ACC112 (cell line): Measurements from ENCODE around the gene KIAA1671.

Source experiments
- H2AFZ ChIP-seq: fragments of 200-600 bp; sonication (generic); one replicate; pipeline ENCODE4 v1.6.0; 2017; ENCODE audit warnings: antibody characterized with exemption, low read length; ENCODE audit not compliant: unreplicated experiment
- H3K27ac ChIP-seq: fragments of 200-600 bp; sonication (generic); 2 replicates; pipeline ENCODE4 v1.5.1; 2014; ENCODE audit warnings: low read depth, mild to moderate bottlenecking, antibody characterized with exemption, low read length, moderate library complexity
- H3K27me3 ChIP-seq: fragments of 200-600 bp; sonication (generic); 2 replicates; pipeline ENCODE4 v1.6.1; 2014; ENCODE audit warnings: mild to moderate bottlenecking, antibody characterized with exemption, low read length, moderate library complexity, mixed read lengths; ENCODE audit not compliant: insufficient read depth
- H3K36me3 ChIP-seq: fragments of 200-600 bp; sonication (generic); 2 replicates; pipeline ENCODE4 v1.6.1; 2016; ENCODE audit warnings: mild to moderate bottlenecking, antibody characterized with exemption, low read length, moderate library complexity, mixed read lengths; ENCODE audit not compliant: insufficient read depth
- H3K4me1 ChIP-seq: fragments of 200-600 bp; sonication (generic); one replicate; pipeline ENCODE4 v1.6.1; 2016; ENCODE audit warnings: low read length, mixed read lengths; ENCODE audit not compliant: insufficient read depth, unreplicated experiment, control insufficient read depth
- H3K4me3 ChIP-seq: fragments of 200-600 bp; sonication (generic); 2 replicates; pipeline ENCODE4 v1.5.1; 2014; ENCODE audit warnings: mild to moderate bottlenecking, low read depth, low read length
- H3K79me2 ChIP-seq: fragments of 200-600 bp; sonication (generic); one replicate; pipeline ENCODE4 v1.6.0; 2016; ENCODE audit warnings: low read length; ENCODE audit not compliant: control insufficient read depth, unreplicated experiment, insufficient read depth

KIAA1671 gene

DNA sequence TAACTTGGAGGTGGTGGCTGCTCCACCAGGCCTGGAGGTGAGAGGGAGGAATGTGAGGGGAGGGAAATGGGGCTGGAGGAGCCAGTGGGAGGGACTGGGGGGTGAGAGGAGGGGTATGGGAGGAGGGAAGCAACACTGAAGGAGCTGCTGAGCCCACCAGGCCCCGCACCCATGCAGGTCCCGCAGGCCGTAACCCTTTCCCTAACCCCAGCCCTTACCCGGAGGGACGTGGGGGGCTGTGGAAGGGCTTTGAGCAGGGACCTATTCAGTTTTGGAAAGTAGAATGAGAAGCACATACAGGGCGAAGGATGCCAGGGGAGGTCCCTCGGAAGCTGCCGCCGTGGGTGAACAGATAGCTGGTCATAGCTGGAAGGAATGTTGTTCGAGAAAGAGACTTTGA, 213.3 kb downstream of the KIAA1671 start:
- H3K36me3 ChIP-seq: no peaks in the 10 kb centered on the region
- H3K4me1 ChIP-seq: no peaks in the 10 kb centered on the region
- H2AFZ ChIP-seq: no peak overlapping the region
- H3K27ac ChIP-seq: no peak overlapping the region
- H3K79me2 ChIP-seq: no peaks in the 10 kb centered on the region
- no peak overlapping the region for H3K4me3 ChIP-seq
- H3K27me3 ChIP-seq: no peaks in the 10 kb centered on the region

DNA sequence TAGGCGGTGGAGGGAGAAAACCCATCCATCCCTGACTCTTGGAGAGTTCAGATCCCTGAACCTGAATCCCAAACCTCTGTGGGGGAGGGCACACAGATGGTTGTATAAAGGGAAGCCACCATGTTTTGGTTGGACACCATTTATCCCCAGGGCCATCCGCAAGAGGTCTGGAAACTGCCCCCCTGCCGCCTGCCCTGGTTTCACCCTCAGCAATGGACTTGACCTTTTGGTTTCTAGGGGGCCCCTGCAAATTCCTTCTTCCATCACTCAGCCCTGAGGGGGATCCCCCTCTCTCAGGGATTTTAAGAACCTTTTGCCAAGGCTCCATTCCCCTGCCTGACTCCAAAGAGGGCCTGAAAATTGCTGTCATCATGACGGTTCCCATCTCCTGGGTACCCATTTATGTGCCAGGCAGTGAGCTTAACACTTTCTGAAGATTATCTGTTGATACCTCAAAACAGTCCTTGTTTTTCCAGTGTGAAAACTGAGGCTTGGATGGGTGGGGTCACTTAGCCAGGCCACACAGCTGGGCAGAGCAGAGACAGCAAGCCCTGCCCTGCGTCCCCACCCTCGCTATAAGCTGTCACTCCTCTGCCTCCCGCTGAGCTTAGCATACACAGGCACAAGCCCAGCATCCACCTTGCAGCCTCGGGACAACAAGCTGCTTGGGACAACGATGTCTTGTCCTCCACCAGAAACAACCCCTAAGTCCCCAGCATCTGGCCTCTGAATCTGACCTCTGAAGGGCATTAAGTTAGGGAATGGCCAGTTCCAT, 213.9 kb downstream of the KIAA1671 start:
- Histone ChIP-seq H3K4me3 (no peak overlapping the region), H3K36me3 (no peaks in the 10 kb centered on the region), H3K4me1 (no peaks in the 10 kb centered on the region), H3K79me2 (no peaks in the 10 kb centered on the region), H2AFZ (no peak overlapping the region), H3K27me3 (no peaks in the 10 kb centered on the region), H3K27ac (no peak overlapping the region)

DNA sequence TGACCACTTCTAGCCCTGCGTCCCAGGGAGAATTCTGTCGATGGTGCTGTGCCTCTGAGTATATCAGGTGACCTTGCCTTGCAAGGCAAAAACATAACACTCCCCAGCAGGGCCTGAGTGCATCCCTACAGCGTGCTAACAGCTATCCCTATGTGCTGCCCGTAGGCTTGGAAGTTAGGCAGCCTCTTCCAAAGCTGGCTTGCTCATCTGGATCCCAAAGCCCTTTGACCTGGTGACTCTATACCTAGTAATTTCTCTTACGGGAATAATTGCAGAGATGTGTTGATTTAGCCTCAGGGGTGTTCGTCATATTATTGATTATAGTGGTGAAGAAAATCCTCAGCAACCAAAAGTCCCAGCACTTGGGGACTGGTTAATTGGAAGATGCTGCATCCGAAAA, 214.6 kb downstream of the KIAA1671 start:
- Histone ChIP-seq H3K4me3 (no peak overlapping the region), H3K79me2 (no peaks in the 10 kb centered on the region), H3K27ac (no peak overlapping the region), H3K27me3 (no peaks in the 10 kb centered on the region), H3K4me1 (no peaks in the 10 kb centered on the region), H2AFZ (no peak overlapping the region), H3K36me3 (no peaks in the 10 kb centered on the region)

DNA sequence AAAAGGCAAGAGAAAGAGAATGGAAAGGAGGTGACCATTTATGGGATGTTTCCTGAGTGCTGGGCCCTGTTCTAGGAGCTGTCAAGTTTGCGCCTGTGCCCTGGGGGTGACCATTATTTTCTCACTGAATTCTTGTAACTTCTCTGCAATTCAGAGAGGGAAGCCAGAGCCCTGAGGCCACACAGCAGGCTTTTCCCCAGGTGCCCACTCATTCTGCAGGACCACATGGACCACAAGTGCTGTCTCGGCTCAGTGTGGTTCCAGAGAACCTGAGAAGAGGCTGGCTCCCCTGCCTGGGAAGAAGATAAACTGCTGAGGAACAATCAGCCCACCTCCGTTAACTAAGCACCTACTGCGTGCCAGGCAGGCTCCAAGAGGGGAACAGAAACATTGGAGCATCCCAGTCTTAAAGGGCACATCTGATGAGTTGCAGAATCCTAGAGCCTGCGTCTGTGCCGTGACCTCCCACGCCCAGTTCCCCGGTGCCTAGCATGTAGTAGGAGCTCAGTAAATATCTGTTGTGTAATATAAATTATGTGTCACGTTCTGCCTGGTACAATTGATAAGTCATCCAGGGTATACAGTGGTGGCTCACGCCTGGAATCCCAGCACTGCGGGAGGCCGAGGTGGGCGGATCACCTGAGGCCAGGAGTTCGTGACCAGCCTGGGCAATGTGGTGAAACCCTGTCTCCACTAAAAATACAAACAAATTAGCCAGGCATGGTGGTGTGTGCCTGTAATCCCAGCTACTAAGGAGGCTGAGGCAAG, 215.5 kb downstream of the KIAA1671 start:
- no peaks in the 10 kb centered on the region for H3K36me3 ChIP-seq
- no peak overlapping the region for H2AFZ ChIP-seq
- no peaks in the 10 kb centered on the region for H3K4me1 ChIP-seq
- no peak overlapping the region for H3K4me3 ChIP-seq
- no peak overlapping the region for H3K27ac ChIP-seq
- H3K79me2 ChIP-seq: no peaks in the 10 kb centered on the region
- no peaks in the 10 kb centered on the region for H3K27me3 ChIP-seq

DNA sequence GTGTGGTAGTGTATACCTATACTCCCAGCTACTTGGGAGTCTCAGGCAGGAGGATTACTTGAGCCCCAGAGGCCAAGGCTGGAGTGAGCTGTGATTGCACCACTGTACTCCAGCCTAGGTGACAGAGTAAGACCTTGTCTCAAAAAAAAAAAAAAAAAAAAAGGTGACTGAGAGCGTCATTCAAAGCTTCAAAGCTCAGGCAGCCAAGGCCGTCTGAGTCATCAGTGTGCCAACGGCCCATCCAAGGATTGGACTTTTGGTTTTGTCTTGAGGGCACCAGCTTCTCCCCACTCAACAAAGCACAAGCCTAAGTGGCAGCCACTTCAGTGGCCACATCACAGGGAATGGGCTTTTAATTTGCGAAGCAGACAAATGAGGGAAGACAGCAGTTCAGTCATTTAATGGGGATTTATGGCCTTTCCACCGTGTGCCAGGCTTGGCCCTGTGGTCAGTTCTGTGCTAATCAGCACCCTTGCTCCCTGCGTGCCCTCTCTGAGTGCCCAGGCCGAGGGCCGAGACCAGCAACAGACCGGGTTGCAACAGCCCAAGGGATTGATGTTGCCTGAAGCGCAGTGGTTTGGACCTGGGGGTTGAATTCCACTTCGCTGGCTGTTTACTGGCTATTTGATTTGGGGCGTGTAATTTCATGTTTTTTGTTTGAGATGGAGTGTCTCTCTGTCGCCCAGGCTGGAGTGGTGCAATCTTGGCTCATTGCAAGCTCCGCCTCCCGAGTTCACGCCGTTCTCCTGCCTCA, 216.9 kb downstream of the KIAA1671 start:
- Histone ChIP-seq H3K27ac (no peak overlapping the region), H3K36me3 (no peaks in the 10 kb centered on the region), H3K4me3 (no peak overlapping the region), H3K27me3 (no peaks in the 10 kb centered on the region), H3K79me2 (no peaks in the 10 kb centered on the region), H3K4me1 (no peaks in the 10 kb centered on the region), H2AFZ (no peak overlapping the region)

- H3K4me3 ChIP-seq: no peak overlapping the region
- H3K27me3 ChIP-seq: no peaks in the 10 kb centered on the region
- no peaks in the 10 kb centered on the region for H3K4me1 ChIP-seq
- no peaks in the 10 kb centered on the region for H3K79me2 ChIP-seq
- H3K36me3 ChIP-seq: no peaks in the 10 kb centered on the region
- no peak overlapping the region for H3K27ac ChIP-seq
- no peak overlapping the region for H2AFZ ChIP-seq
These were observed 218.0 kb downstream of the KIAA1671 start for GRCh38 chr22:25170426-25170980.

- Histone ChIP-seq H3K27me3 (no peaks in the 10 kb centered on the region), H3K4me1 (no peaks in the 10 kb centered on the region), H3K4me3 (no peak overlapping the region), H2AFZ (no peak overlapping the region), H3K27ac (no peak overlapping the region), H3K79me2 (no peaks in the 10 kb centered on the region), H3K36me3 (no peaks in the 10 kb centered on the region)
These were observed 219.6 kb downstream of the KIAA1671 start for GRCh38 chr22:25172153-25172552.

DNA sequence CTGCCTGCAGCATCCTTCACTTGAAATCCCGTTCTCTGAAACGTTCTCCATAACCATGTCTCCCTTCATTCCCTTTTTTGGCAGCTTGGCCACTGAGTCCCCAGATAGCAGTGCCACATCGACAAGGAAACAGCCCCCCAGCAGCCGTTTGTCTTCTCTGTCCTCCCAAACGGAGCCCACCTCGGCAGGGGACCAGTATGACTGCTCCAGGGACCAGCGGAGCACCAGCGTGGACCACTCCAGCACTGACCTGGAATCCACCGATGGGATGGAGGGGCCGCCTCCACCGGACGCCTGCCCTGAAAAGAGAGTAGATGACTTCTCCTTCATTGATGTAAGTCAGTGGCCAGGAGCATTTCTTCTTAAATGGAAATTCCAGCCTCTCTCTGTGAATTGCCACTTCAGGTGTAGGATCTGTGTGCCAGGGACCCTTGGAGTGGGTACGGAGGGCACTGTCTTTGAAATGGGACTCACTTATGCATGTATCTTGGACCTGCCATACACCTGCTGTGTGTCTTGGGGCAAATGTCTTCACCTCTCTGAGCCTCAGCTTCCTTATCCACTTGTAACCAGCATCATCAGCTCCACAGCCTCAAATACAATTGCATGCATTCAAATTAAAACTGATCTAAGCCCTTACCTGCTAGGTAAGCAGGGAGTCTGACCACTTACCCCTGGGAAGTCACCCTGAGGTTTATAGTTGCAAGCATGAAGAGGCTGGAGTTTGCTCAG, 221.8 kb downstream of the KIAA1671 start:
- no peak overlapping the region for H3K4me3 ChIP-seq
- H2AFZ ChIP-seq: no peak overlapping the region
- no peak overlapping the region for H3K27ac ChIP-seq
- H3K27me3 ChIP-seq: no peaks in the 10 kb centered on the region
- H3K36me3 ChIP-seq: no peaks in the 10 kb centered on the region
- no peaks in the 10 kb centered on the region for H3K4me1 ChIP-seq
- no peaks in the 10 kb centered on the region for H3K79me2 ChIP-seq

DNA sequence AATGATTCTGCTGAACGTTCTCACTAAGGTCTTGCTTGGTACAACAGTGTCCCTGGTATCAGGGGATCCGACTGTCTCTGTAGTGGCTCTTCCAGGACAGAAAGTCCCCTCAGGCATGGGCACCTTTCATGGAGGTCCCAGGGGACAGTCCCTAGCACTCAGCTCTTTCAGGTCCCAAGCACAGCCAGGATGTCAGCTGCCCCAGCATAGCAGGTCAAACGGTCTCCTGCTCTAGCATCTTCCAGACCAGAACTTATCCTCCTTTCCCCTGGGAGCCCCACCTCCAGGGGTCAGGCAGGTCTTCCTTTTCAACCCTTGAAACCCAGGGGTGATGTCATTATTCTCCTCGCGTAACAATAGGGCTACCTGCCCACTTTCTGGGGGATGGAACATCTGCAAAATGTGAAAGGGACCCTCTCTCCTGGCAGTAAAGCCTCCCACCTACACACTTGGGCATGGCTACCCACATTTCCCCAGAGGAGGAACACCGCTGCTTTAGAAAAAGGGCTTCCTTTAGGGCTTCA, 222.4 kb downstream of the KIAA1671 start:
- no peaks in the 10 kb centered on the region for H3K4me1 ChIP-seq
- H3K27me3 ChIP-seq: no peaks in the 10 kb centered on the region
- no peaks in the 10 kb centered on the region for H3K36me3 ChIP-seq
- H2AFZ ChIP-seq: no peak overlapping the region
- no peak overlapping the region for H3K27ac ChIP-seq
- H3K4me3 ChIP-seq: no peak overlapping the region
- no peaks in the 10 kb centered on the region for H3K79me2 ChIP-seq

- Histone ChIP-seq H3K79me2 (no peaks in the 10 kb centered on the region), H3K27me3 (no peaks in the 10 kb centered on the region), H3K4me1 (no peaks in the 10 kb centered on the region), H3K27ac (no peak overlapping the region), H2AFZ (no peak overlapping the region), H3K4me3 (no peak overlapping the region), H3K36me3 (no peaks in the 10 kb centered on the region)
These were observed 223.7 kb downstream of the KIAA1671 start for GRCh38 chr22:25176175-25176574.
